HL-60 (cell line): ENCODE results near the gene PBX3.

Experiments
- DNase-seq, 2 experiments: peaks; one replicate each; pipeline ENCODE4 v3.0.0-alpha.2; 2010 to 2020; ENCODE audit warnings: low read depth in 1 of 2, low spot score in 1 of 2
- H3K27ac ChIP-seq: fragments of 250-450 bp; sonication (Bioruptor Pico); replicated peaks from 2 replicates; pipeline ENCODE4 v1.5.1; 2020; ENCODE audit warnings: mild to moderate bottlenecking, moderate library complexity
- H3K27me3 ChIP-seq: fragments of 250-450 bp; sonication (Bioruptor Pico); 2 replicates; pipeline ENCODE4 v1.5.1; 2021; ENCODE audit warnings: mild to moderate bottlenecking, moderate library complexity; ENCODE audit not compliant: insufficient read depth, poor library complexity, severe bottlenecking
- H3K4me3 ChIP-seq: replicated peaks from 2 replicates; pipeline ENCODE4 v1.5.1; 2011; ENCODE audit warnings: mild to moderate bottlenecking, control low read depth, low read length; ENCODE audit not compliant: insufficient read depth
- GABPA ChIP-seq: IDR thresholded peaks from 2 replicates; pipeline ENCODE4 v1.6.1; 2012; ENCODE audit warnings: low read depth
- POLR2AphosphoS5 ChIP-seq: IDR thresholded peaks from 2 replicates; pipeline ENCODE4 v1.6.1; 2012; ENCODE audit warnings: low read depth
- SPI1 ChIP-seq: IDR thresholded peaks from 2 replicates; pipeline ENCODE4 v1.6.1; 2012; ENCODE audit warnings: low read depth, mild to moderate bottlenecking, borderline replicate concordance
- TF ChIP-seq, protein P1 (sequence below): IDR thresholded peaks from 2 replicates; pipeline ENCODE4 v1.6.1; 2012; ENCODE audit warnings: low read depth; ENCODE audit not compliant: insufficient replicate concordance
- TF ChIP-seq, protein P2 (sequence below): IDR thresholded peaks from one replicate; pipeline ENCODE4 v1.5.1; 2011; ENCODE audit warnings: low read length, control low read depth, inconsistent platforms; ENCODE audit not compliant: insufficient read depth

PBX3 gene

GRCh38 chr9:125739436-125739835, 7.7 kb upstream of the PBX3 start:
- no peak for DNase-seq

DNA sequence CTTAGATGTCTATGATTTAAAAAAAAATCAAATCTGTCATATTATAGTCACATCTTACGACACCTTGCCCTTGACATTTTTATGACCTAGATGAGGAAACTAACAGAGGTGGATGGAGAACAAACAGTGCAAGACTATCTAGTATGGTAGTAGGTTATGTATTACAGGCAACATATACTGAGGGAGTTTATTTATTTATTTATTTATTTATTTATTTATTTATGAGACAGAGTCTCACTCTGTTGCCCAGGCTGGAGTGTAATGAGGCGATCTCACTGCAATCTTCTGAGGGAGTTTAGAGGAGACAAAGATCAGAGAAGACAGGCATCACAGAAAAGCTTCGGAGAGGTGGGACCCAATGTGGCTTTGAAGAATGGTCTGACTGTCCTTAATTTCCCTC, 4.5 kb upstream of the PBX3 start:
- Histone ChIP-seq H3K27me3 (no peaks in the 10 kb centered on the region), H3K4me3 (no peak overlapping the region), H3K27ac (no peak overlapping the region)
- TF ChIP-seq POLR2AphosphoS5 (no peak), GABPA (no peak), SPI1 (no peak)
- TF ChIP-seq, protein P1, sequence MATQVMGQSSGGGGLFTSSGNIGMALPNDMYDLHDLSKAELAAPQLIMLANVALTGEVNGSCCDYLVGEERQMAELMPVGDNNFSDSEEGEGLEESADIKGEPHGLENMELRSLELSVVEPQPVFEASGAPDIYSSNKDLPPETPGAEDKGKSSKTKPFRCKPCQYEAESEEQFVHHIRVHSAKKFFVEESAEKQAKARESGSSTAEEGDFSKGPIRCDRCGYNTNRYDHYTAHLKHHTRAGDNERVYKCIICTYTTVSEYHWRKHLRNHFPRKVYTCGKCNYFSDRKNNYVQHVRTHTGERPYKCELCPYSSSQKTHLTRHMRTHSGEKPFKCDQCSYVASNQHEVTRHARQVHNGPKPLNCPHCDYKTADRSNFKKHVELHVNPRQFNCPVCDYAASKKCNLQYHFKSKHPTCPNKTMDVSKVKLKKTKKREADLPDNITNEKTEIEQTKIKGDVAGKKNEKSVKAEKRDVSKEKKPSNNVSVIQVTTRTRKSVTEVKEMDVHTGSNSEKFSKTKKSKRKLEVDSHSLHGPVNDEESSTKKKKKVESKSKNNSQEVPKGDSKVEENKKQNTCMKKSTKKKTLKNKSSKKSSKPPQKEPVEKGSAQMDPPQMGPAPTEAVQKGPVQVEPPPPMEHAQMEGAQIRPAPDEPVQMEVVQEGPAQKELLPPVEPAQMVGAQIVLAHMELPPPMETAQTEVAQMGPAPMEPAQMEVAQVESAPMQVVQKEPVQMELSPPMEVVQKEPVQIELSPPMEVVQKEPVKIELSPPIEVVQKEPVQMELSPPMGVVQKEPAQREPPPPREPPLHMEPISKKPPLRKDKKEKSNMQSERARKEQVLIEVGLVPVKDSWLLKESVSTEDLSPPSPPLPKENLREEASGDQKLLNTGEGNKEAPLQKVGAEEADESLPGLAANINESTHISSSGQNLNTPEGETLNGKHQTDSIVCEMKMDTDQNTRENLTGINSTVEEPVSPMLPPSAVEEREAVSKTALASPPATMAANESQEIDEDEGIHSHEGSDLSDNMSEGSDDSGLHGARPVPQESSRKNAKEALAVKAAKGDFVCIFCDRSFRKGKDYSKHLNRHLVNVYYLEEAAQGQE, result no peak
- TF ChIP-seq, protein P2, sequence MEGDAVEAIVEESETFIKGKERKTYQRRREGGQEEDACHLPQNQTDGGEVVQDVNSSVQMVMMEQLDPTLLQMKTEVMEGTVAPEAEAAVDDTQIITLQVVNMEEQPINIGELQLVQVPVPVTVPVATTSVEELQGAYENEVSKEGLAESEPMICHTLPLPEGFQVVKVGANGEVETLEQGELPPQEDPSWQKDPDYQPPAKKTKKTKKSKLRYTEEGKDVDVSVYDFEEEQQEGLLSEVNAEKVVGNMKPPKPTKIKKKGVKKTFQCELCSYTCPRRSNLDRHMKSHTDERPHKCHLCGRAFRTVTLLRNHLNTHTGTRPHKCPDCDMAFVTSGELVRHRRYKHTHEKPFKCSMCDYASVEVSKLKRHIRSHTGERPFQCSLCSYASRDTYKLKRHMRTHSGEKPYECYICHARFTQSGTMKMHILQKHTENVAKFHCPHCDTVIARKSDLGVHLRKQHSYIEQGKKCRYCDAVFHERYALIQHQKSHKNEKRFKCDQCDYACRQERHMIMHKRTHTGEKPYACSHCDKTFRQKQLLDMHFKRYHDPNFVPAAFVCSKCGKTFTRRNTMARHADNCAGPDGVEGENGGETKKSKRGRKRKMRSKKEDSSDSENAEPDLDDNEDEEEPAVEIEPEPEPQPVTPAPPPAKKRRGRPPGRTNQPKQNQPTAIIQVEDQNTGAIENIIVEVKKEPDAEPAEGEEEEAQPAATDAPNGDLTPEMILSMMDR, result no peak
- no peak for DNase-seq

More at GRCh38 chr9:125739436-125739835, 7.7 kb upstream of the PBX3 start:
- no peak overlapping the region for H3K27ac ChIP-seq
- H3K27me3 ChIP-seq, result no peaks in the 10 kb centered on the region
- TF ChIP-seq, protein P1, result no peak
- TF ChIP-seq, protein P2, result no peak
- TF ChIP-seq POLR2AphosphoS5, result no peak
- TF ChIP-seq GABPA, result no peak
- no peak for TF ChIP-seq SPI1
- H3K4me3 ChIP-seq, result no peak overlapping the region

DNA sequence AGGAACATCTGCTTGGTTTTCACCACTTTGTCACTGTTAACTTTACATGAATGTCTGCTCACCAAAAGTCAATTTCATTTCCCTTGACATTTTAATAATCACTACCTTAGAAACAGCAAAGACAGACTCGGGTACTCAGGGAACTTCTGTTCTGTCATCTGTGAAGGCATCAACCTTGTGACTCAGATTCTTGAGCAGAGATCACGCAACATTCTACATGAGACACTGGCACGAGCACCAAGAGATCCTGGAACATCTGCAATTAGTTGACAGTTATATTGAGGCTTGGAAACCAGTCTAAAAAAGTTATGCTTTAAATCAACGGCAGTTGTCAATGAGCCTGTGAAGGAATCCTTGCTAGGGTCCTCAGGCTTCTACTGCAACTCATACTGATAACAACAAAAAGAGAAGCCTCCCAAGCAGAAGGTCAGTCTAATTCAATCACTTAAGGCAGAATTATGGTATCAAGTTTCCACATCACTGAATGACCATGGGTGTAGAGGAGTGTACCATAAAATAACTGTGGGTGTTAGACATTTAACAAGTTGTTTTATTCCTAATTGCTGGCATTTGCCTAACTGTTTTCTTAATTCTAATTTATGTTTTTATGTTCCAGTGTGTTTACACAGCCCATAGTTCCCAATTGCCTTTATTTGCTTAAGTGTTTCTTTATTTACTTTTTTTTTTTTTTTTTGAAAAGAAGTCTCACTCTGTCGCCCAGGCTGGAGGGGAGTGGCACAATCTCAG, 3.3 kb upstream of the PBX3 start:
- no peak for DNase-seq
- no peak overlapping the region for H3K27ac ChIP-seq
- no peak overlapping the region for H3K4me3 ChIP-seq
- TF ChIP-seq, protein P1, result no peak
- TF ChIP-seq POLR2AphosphoS5 (no peak), SPI1 (no peak), GABPA (no peak)
- TF ChIP-seq, protein P2, result no peak
- H3K27me3 ChIP-seq, result no peaks in the 10 kb centered on the region
